ENCODE results near the gene H2BW1.
"Not testable (repeated sequence)": the region's sequence is repeated elsewhere in the genome, so short reads cannot be mapped to it uniquely, and the experiment has no call there.

DNA sequence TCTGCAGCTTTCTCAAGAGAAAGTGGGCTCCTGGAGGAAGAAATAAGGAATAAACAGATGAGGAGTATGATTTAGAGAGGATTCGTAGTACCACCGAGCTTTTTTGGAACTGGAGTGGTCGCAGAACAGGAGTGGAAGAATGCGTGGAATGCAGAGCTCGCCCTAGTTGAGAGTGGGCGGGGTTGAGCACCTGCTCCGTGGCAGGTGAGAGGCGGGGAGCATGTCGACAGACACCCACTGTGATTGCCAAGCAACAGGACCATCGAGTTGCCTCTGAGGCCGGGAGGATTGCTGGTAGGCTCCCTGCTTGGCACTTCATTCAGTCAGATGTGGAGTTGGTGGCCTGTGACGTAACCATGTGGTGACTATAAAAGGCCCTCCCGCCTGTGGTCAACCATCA, 41.4 kb upstream of the H2BW1 start:
- TF ChIP-seq POLR2A (IDR thresholded peaks at IDR 0.05; ENCODE audit: low read length); GATA1 (IDR thresholded peaks at IDR 0.05; ENCODE audit: low read depth, low read length): not testable (repeated sequence)
